Activated CD4-positive, alpha-beta T cell treated with anti-CD3 and anti-CD28 coated beads for 48 hours (primary cell): ENCODE results near the gene LRRC4B.

ENCODE experiments used
- DNase-seq: peaks from one replicate; pipeline ENCODE4 v3.0.0-alpha.2; 2020

The LRRC4B gene

DNA sequence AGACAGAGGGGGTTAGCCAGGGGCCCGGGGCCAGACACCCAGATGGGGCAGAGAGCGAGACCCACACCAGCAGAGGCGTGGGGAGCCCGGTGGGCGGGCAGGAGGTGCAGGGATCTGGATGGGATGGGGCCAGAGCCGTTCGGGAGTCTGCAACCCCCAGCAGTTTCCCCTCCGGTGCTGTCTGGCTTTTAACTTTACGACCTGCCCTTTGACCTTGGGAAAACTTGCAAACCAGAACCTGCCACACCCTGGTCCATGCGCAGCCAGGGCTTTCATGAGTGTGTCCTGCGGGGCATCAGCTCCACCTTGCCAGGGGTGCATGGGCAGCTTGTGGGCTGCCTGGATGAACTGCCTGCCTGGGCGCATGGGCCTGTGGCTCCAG, 67.1 kb downstream of the LRRC4B start:
- DNase-seq, result no peak

DNA sequence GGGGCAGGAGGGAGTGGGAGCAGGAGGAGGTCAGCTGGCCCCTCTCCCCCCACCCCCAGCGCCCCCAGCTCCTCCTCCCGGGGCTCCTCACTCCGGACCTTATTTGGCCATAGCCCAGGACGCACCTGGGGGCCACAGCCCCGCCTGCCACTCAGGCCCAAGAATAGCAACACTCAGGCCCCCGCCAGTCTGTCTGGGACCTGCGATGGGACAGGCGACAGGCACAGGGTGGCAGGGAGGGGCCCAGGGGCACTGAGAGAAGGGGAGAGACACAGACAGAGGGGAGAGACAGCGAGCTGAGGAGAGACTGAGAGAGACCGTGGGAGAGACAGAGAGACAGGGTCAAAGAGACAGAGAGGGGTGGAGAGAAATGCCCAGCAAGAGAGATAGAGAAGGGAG, 67.5 kb downstream of the LRRC4B start:
- DNase-seq, result no peak

DNA sequence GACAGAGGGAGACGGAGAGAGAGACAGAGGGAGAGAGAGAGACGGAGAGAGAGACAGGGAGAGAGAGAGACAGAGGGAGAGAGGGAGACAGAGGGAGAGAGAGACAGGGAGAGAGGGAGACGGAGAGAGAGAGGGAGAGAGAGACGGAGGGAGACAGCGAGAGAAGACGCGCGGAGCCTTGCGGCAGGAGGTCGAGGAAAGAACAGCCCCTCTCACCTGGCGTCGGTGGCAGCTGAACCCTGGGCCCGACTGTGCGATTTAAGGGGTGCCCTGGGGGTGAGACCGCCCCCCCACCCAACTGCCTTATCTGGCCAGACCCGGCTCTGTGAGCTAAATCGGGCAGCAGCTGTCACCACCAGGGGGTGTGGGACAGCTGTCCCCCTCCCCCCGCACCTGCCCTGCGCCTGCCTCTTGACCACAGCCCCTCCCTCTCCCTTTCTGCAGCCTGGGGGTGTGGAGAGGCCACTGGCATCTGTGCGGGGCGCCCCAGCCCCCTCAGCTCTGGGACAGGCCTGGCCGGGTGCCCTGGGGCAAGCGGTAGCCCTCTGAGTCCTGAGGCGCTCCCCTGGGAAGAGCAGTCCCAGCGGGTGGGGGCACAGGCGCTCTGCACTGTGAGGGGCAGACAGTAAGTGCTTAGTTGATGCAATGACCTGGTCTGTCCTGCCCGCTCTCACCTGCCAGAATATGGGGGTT, 68.0 kb downstream of the LRRC4B start:
- no peak for DNase-seq

DNA sequence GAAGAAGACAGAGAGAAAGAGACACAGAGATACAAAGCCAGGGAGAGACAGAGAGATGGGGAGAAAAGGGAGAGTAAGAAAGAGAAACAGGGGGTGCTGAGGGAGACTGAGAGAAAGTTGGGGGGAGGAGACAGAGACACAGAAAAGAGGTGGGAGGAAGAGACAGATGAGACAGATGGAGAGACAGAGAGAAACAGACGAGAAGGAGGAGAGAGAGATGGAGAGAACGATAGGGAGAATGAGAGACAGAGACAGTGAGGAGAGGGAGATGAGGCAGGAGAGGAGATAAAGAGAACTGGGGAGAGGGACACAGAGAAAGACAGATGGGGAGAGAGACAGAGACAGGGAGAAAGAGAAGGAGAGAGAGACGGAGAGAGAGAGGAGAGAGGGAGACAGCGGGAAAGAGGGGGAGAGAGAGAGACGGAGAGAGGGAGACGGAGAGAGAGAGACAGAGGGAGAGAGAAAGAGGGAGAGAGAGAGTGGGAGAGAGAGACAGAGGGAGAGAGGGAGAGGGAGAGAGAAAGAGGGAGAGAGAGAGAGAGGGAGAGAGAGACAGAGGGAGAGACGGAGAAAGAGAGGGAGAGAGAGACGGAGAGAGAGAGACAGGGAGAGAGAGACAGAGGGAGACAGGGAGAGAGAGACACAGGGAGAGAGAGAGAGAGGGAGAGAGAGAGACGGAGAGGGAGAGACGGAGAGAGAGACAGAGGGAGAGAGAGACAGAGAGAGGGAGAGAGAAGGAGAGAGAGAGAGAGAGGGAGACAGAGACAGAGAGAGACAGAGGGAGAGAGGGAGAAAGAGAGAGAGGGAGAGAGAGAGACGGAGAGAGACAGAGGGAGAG, 69.8 kb downstream of the LRRC4B start:
- DNase-seq, result no peak

DNA sequence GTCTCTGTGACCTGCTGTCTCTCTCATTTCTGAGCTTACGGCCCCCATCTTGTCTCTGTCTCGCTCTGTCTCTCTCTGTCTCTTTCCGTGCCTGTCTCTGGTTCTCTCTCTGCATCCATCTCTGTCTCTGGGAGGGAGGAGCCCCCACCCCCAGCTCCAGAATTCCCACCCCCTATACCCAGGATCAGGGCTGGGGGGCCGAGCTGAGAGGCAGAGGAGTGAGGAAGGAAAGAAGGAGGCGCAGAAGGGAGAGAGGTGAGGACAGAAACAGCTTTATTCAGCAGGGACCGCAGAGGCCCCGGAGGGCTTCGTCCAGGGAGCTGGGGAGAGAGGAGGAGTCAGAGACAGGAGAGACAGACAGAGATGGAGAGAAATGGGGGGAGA, 71.2 kb downstream of the LRRC4B start:
- DNase-seq, result no peak

DNA sequence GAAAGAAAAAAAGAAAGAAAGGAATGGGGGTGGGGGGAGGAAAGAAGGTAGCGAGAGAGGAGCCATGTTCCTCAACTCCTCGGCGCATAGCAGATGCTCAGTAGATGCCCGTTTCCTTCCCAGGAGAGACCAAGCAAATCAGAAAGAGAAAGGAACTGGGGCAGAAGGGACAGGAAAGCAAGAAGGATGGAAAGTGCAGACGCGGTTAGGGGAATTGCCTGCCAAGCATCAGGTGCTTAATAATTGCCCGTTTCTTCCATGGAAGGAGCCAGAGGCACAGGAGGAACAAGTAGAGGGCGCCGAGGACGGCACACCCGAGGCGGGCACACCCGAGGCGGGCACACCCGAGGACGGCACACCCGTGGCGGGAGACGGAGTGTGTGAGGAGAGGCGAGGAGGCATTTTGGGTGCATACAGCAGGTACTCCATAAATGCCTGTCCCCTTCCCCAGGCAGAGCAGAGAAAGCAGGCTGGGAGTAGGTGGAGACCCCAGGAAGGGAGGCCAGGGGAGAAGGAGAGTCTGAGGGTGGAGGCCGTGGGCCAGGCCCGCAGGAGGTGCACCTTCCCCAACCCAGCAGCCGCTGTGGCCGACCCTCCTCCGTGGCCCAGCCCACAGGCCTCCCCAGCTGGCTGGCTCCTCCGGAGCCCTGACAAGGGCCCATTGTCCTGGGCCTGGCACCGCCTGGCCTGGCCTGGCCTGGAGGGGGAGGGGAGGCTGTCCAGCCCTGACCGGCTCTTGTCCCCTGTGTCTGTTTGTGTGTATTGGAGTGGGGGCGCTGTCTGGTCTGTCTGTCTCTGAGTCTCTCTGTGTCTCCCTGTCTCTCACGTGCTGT, 71.8 kb downstream of the LRRC4B start:
- DNase-seq, result no peak

DNA sequence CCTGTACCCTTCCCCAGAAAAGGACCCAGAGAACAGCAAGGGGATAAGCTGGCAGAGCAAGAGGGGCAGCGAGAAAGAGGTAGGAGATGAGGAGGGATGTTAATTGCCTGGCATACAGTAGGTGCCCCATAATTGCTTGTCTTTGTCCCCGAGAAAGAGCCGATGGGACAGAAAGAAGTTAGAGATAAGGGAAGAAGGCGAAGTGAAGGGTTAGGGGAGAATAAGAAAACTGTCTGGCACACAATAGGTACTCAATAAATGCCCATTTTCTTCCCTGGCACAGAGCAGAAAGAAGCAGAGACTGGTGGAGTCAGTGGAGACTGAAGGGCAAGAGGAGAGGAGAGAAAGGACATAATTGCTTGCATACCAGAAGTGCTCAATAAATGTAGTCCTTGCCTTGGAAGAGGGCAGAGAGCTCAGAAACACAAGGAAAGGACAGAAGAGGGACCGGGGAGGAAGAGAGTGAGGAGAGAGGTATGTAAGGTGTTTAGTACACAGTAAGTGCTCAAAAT, 73.2 kb downstream of the LRRC4B start:
- no peak for DNase-seq

DNA sequence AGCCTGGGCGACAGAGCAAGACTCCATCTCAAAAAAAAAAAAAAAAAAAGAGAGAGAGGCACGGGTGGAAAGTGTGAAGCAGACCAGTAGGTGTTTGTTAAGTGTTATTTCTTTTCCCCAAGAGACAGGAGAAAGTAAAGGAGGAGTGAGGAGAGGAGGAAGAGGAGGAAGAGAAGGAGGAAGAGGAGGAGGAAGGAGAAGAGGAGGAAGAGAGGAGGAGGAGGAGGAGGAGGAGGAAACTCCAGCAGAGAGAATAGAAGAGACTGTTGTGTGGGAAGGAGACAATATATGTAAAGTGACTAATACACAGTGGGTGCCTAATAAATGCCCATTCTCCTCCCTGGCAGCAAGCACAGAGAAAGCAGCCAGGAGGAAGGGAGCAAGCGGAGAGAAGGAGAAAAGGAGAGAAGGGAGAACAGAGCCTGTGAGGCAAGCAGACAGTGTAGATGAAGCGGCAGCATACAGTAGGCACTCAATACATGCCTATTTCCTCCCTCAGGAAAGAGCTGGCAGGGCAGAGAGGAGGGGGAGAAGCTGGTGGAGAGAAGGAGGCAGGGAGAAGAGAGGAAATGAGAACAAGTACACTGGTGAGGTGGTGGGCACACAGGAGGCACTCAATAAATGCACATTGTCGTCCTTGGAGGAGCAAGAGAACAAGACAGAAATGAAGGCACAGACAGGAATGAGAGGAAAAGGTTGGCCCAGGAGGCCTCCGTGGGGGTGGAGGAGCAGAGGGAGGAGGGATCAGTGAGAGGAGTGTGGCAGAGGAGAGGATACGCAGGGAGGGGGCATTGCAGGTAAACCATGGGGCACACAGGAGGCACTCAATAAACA, 73.8 kb downstream of the LRRC4B start:
- no peak for DNase-seq

DNA sequence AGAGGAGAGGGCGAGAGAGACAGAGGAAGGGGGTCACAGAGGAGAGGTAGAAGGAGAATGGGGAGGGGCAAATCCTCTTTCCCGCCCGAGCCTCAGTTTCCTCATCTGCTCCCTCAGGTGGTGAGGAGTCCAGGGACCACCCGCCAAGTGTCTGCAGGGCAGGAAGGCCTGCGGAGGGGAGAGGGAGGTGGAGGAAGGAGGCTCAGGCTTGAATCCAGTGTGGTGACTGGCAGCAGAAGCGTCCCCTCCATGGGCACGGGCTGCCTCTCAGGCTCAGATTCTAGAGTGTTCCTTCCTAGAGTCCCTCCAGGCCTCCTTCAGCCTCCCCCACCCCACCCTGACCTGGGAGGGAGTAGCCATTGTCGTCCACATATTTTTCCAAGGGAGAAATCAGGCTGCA, 75.1 kb downstream of the LRRC4B start:
- no peak for DNase-seq

DNA sequence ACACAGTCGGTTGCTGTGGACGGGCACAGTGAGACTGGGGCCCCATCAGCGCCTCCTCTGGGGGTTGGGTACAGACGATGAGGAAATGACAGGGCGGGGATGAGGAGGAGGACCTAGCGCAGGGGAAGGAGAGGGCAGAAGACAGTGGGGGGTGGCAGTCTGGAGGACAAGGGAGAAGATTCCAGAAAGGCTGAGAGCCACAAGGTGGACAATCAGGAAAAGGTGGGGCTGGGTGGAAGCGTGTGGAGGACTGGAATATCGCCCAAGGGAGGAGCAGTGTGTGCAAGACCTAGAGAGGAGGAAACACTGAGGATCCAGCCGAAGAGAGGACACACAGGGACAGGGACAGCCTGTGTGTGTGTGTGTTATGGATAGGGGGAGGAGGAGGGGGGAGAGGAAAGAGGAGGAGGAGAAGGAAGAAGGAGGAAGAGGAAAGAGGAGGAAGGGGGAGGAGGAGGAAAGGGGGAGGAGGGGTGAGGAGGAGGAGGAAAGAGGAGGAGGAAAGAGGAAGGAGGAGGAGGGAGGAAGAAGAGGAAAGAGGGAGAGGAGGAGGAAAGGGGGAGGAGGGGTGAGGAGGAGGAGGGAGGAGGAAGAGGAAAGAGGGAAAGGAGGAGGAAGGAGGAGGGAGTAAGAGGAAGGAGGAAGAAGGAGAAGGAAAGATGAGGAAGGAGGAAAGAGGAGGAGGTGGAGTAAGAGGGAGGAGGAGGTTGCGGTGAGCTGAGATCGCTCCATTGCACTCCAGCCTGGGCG, 75.8 kb downstream of the LRRC4B start:
- peak; percentile 60 for DNase-seq

DNA sequence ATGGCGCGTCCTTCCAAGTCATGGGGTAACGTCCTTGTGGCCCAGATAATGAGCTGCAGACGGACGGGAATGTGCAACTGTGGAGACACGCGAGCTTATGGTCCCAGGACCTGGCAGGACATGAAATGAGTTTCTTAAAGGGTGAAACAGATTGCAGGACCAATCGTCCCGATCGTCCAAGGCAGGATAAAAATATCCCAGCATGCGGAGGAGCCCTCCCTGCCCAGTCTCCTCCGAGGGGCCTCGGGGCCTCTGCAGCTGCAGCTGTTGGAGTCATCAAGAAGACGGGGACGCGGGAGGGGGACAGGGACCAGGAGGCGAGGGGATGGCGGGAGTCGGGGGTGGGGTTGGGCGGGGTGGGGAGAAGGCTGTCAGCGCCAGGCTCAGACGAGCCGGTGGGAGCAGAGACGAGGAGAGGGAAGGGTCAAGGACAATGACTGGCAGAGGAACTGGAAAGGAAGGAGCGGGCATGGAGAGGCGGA, 77.2 kb downstream of the LRRC4B start:
- DNase-seq, result no peak

DNA sequence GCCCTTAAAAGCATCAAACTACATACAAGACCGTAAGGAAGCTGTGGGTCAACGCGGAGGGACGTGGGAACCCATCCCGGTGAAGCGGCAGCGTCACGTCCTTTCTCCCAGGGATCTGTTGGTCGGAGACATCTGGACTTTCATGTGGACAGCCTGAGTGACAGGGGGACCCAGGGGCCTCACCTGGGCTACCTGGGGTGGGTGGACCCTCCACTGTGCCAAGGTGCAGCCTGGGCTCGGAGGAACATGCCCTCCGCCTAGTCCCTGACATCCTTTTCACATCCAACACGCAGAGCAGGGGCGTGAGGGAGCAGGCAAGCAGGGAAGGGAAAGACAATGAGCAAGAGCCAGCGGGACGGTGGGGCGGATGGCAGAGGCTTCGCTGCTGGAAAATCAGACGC, 77.8 kb downstream of the LRRC4B start:
- DNase-seq, result no peak

DNA sequence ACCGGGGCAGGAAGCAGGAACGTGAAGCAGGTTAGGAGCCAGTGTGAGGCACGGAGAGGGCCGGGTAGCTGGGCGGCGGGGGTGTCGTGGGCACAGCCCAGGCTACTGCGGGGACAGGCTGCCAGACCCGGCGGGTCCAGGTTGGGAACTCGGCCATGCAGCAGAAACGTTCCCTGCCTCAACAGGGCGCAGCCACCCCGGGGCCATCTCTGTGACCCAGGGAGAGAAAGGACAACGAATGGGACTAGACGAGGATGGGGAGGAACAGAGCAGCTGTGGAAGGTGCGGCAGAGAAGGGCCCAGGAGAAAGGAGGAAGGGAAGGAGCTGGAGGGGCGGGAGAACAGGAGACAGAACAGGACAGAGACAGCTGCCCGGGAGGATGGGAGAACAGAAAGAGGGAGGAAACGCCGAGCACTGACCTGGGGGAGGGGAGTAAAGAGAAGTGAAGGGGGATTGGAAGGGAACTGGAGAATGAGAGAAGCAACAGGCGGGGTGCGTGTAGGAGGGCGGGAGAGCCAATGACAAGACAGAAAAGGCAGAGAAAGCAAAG, 78.7 kb downstream of the LRRC4B start:
- DNase-seq, result no peak

DNA sequence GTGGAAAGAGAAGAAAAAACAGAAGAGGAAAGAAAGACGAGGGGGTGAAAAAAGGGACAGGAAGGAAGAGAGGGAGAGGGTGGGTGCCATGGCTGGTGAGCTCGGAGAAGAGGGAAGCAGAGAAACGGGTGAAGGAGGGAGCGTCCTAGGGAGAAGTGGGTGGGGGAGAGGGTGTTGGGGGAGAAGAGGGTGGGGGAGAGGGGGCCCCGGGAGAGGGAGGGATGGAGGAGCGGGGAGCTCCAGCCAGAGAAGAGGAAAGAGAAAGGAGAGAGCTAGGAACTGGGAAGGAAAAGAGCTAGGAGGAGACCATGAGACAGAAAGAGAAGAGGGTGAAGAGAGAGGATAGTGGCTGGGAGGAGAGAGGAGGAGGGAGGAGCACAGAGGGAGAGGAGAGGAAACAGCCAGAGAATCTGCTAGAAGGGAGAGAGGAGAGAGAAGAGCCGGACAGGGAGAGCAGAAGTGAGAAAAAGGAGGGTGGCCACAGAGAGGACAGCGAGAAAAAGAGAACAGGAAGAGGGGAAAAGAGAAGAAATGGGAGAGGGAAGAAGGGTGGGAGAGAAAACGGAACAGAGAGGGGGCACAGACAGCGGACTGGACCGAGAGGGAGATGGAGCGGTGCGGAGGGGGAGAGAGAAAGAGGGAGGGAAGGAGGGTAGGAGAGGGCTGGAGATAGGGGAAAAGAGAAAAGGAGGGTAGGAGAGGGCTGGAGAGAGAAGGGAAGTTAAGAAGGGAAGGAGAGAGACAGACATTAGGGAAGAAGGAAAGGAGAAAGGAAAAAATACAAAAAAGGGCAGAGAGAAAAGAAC, 79.6 kb downstream of the LRRC4B start:
- DNase-seq, result no peak

DNA sequence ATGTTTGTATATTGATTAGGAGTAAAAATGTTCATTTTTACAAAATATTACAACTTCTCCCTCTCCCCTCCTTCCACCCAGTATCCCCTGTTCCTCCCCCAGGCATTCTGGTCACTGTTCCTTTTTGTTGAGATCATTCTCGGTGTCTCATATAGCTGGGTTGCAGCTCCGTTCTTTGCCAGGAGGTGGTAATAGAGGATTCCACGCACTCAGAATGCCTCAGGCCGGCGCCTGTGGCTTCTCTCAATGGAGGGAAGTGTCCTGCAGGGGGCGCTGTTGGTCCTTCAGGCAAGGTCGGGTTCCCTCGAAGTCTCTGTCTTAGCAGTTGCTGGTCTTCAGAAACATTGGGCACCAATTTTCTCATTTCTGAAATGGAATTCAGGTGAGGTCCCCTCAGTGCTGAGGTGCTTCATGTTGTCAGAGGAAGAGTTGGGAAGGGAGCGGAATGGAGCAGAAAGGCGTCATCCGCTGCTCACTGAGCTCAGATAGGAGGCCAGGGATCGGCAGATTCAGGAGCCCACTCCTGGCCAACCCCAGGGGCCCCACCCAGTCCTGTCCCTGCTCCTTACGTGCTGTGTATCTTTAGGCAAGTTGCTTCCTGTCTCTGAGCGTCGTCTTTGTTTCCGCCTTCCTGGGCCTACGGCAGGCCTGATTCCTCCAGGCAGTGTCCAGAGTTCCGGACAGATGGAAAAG, 81.3 kb downstream of the LRRC4B start:
- peak; percentile 91 for DNase-seq

DNA sequence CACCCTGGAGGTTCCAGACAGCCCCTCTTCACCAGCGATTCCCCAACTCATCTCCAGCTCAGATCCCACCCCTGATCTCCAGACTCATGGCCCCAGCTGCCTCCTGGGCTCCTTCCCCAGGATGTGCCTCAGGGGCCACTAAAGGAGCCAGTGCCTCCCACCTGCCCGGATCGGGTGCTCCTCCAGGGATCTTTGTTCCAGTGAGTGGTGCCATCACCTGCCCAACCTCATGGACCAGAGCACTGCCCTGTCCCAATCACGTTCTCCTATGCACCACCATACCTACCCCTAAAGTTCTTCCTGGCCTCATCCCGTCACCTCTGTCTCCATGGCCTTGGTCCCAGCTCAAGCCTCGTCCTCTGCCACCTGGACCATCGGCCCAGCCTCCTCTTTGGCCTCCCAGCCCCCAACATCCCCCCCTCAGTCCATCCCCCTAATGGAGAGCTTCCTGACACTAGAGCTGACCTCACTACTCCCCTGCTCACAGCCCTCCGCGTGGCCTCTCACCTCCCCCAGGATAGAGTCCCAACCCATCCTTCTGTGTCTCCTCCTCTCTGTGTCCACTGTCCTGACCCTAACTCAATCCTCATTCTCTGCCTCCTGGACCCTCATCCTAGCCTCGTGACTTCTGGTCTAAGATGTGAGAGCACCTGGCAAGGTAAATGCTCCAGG, 82.8 kb downstream of the LRRC4B start:
- no peak for DNase-seq

DNA sequence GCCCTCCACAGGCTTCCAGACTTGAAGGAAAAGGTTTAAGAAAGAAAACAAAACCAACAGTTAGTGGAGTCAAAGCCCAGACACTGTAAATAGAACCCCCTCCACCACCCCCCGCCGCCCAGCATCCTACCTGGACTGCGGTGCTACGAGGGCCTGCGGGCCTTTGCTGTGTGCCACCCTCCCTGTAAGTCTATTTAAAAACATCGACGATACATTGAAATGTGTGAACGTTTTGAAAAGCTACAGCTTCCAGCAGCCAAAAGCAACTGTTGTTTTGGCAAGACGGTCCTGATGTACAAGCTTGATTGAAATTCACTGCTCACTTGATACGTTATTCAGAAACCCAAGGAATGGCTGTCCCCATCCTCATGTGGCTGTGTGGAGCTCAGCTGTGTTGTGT, 85.3 kb downstream of the LRRC4B start:
- DNase-seq, result no peak

DNA sequence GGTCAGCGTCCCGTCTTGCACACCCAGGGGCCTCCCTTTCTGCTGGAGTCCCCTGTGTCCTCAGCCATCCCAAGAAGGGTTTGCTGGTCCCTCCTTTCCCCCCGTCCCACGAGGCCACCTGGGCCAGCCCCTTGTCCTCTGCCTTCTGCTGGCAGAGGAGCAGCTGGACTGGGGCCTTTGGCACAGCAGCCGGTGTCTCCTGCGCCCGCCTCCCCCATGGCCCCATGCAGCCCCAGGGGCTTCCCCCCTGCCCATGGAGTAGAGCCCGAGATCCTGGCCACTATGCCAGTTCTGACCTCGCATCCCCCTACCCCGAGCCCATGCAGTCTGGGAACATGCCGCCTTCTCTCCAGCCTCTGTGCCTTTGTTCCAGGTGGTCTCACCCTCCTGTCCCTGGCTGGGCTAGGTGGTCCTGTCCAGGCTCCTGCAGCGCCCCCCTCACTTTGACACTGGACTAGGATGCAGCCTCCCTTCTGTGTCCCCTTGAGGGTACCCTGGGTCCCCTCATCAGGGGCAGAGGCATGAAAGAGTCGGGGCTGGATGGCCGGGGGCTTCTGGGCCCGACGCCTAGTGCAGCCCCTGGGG, 85.9 kb downstream of the LRRC4B start:
- no peak for DNase-seq
